Measurements from ENCODE around the gene FILIP1.
A peak's percentile ranks its signal among the peaks of the same experiment; 100 is the strongest.

Gene FILIP1

GRCh38 chr6:75257343-75258087 lies 236.1 kb downstream of the FILIP1 start:
- DNase-seq, result no peak

DNA sequence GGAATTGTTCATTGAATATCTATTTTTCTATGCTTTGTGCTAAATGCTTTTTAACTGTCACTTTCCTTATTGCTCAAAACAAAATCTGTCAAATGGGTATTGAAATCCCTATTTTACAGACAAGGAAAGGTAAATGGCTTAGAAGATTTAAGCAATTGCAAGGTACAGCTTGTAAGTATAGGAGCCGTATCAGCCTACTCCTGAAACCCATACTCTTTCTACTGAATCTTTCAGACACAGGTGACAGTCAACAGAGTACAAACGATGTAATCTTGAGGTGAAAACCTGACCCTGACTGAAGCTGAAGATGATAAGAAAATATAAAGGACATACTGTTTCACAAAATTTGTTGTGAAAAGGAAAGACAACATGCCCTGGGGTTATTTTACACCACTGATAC lies 243.0 kb downstream of the FILIP1 start:
- no peak for DNase-seq

DNA sequence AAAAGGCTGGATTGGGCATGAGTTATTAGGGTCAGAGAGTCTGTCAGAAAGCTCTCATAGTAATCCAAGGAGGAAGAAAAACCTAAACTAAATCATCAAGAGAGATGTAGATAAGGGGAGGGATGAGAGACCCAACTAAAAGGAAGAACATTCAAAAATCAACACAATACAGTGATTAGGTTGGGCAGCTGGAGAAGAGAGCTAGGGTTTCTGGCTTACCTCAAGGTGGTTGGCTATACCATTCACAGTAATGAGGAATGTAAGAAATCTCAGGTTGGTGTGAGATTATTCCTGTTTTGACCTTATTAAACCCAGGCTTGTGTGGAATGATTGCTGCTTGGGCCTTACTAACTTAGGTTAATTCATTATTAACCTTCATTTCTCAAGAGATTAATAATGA lies 243.8 kb downstream of the FILIP1 start:
- no peak for DNase-seq

- DNase-seq, result no peak
Observed at GRCh38 chr6:75246386-75246785, 247.2 kb downstream of the FILIP1 start.

DNA sequence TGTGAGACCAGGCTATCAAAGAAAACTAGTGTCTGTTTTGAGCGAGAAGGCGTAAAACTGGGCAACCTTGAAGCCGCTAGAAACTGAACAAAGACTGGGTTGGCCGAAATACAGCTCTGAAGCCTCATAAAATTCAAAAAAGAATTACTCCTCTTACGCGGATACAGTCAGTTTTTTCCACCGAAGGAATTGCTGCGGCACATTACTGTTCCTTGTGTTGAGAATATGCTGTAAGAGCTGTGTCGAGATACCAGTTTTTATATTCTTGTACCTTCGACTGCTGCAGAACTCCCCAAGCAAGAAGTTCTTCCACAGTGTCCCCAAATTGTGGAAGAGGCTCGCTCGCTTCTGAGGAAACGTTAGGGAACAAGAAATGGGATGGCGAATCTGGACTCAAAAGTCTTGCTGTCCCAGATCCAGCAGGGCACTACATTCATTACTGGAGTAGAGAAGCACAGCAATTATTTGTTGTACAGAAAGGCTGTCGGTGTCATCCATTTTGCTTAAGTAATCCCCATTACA lies 249.5 kb downstream of the FILIP1 start:
- no peak for DNase-seq

- peak; percentile 93 for DNase-seq
Observed at GRCh38 chr6:75243333-75244062, 250.1 kb downstream of the FILIP1 start, which contains the start of gene COX7A2. COX7A2 (minus strand) TSS chr6:75243801; CDS start chr6:75243734, 67 bp downstream.

Data from NCI-H2171 (cell line).